ENCODE data around the gene EFNA2.
"Not testable (repeated sequence)": the region's sequence is repeated elsewhere in the genome, so short reads cannot be mapped to it uniquely, and the experiment has no call there.

The EFNA2 gene

DNA sequence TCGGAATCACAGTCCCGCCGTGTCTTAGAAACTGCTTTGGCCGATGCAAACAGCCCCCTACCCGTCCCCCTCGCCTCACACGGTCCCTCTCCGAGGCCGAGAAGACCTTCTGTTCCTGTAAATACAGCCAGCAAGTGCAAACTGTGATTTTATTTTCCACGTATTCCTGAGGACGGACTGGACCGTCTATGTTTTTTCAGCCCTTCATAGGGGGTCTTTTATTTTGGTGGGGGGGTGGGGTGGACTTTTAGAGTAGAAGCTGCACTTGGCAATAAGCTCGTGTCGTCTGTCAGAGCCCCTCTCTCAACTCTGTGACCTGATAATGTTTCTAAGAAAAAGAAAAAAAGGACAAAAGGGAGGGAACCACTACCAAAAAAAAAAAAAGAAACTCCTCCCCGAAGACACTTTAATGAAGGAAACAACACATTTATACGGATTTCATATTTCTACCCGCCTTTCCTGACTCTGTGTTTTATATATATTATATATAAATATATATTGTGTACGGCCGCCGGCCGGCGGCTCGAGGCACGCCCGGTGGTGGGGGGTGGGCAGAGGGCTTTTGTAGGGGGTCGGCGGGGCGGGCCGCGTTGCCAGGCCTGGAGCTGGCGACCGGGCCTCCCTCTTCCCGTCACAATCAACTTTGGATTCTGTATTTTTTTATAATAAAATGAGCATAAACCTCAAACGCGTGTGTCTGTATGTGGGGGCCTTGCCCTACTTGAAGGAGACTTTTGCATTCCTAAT is 15.2 kb downstream of the EFNA2 start:
- no peak for DNase-seq

DNA sequence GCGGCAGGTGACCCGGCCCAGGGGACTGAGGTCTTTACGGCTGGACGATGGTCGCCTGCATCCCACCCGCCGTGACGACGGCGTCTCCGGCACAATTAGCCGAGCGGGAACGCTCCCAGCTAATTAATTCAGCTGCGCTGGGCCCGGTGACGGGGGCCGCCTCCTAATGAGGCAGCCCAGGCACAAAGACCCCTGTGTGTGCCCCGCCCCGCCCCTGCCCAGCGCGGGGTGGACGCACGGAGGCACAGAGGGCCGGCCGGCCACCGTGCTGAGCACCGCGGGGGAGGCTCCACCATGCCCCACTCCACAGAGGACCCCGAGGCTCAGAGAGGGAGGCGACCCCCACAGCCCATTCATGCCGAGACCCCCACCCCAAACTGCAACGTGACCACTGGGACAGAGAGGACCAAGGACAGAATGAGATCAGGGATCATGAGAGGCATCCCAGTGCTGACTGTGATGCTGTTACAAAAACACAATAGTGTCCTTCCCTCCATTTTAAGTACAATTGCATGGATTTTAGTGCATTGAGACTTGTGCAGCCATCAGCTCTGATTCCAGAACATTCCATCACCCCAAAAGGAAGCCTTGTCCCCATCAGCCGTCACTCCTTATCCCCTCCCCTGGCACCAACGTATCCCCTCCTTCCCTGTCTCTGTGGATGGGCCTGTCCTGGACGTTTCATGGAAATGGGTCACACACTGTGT is 17.0 kb downstream of the EFNA2 start:
- DNase-seq: no peak

DNA sequence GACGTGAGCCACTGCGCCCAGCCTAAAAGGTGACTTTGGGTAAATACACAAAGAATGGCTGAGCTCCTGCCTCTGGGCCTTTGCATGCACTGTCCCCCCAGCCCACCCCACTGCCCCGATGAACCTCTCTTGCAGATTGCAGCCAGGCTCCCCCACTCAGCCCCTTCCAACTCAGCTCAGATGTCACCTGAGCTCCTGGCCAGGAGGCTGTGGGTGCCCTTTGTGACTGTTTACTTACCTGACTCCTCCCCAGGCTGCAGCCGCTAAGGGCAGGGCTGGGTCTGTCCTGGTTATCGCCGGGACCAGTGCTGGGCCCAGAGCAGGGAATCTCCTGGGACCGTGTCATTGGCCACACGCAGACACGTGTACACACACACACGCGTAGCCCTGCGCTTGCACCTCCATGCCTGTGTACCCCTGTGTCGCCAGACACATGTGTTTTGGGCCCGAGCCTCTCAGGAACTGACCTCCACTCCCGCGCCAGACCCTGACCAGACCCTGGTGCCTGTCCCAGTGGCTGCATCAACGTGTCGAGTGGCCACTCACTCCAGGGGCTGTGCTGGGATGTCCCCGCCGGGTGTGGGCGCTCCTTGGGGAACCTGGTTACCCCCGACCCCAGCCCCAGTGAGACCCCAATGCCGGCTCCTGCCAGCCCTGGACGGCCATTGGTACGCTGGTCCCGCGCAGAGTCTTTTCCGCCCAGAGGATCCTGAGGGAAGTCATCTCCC is 18.7 kb downstream of the EFNA2 start:
- DNase-seq: no peak

DNA sequence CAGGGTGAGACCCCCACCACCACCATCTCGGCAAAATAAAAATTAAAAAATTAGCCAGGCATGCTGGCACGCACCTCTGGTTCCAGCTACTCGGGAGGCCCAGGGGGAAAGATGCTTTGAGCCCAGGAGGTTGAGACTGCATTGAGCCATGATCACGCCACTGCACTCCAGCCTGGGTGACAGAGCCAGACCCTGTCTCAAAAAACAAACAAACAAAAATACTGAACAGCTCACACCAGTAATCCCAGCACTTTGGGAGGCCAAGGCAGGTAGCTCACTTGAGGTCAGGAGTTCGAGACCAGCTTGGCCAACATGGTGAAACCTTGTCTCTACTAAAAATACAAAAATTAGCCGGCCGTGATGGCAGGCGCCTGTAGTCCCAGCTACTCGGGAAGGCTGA is 19.7 kb downstream of the EFNA2 start:
- not testable (repeated sequence) for DNase-seq

DNA sequence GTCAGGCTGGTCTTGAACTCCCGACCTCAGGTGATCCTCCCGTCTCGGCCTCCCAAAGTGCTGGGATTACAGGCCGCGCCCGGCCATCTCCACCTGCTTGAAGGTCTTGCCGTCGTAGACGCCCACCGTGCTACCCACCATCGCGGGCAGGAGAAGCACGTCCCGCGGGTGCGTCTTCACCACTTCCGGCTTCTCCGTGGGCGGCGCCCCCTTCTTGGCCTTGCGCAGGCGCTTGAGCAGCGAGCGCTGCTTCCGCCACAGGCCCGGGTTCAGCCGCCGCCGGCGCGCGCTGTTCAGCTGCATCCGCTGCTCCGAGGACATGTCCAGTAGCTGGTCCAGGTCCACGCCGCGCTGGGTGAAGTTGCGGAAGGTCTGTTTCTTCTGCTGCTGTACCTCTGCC is 21.6 kb downstream of the EFNA2 start:
- DNase-seq: no peak

DNA sequence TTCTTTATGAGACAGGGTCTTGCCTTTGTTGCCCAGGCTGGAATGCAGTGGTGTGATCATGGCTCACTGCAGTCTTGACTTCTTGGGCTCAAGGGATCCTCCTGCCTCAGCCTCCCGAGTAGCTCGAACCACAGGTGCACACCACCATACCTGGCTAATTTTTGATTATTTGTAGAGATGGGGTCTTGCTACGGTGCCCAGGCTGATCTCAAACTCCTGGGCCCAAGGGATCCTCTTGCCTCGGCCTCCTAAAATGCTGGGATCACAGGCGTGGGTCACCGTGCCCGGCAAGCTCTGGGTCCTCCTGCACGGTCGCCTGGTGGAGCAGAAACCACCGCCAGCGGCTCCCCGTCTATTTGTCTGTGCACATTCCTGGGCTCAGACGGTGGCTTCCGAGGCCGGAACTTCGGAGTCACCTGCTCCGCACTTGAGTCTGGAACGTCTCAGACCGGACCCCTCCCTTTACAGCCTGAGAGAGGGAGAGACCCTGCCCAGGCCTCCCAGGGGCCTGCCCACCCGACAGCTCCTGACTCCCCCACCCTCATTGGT is 22.2 kb downstream of the EFNA2 start:
- DNase-seq: no peak

DNA sequence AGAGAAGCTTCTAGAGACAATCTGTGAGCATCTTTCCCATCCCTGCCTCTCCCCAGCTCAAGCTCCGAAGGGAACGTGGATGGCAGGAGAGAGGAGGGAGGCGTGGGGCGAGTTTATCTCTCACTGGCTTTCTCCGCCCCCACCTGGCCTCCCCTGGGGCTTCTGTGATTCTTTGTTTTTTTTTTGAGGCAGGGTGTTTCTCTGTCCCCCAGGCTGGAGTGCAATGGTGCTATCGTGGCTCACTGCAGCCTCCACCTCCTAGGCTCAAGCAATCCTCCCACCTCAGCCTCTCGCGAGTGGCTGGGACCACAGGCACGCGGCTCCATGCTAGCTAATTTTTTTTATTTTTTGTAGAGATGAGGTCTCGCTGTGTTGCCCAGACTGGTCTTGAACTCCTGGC is 23.0 kb downstream of the EFNA2 start:
- no peak for DNase-seq

DNA sequence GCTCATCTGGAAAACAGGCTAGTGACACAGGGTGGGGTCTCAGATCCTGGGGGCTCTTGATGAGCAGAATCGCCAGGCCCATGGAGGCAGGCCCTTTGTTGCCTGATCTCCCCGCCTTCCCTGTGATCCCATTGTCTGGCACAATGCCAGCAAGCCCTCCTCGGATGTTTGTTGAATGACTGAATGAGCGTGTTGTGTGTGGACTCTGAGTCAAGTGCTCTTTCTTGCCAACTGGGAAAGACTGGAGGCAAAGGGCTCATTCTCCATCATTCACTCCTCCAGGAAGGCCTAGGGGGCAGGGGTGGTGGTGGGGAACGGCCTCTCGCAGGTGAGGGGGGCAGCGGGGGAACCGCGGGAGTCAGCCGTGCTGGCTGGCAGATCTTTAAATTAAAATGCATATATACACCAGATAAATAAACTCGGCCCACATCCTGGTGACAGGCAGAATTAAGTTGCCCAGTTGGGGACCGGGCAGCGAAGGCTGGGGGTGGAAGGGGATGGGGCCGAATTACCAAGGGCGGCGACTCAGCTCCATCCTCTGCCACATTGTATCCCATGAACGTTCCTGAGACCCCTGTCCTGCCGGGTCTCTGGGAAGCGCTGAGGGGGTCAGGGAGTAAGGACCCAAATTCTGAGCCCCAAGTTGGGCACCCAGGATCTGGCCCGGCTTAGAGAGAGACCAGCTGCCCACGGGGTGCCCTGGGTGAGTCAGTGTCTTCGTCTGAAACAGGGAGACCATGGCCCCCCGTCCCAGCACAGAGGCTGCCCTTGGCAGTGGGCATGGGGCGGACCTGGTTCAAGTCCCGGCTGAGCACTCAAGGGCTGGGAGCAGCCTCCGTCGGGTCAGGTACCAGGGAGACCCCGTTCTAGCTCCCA is 24.5 kb downstream of the EFNA2 start:
- DNase-seq: no peak

DNA sequence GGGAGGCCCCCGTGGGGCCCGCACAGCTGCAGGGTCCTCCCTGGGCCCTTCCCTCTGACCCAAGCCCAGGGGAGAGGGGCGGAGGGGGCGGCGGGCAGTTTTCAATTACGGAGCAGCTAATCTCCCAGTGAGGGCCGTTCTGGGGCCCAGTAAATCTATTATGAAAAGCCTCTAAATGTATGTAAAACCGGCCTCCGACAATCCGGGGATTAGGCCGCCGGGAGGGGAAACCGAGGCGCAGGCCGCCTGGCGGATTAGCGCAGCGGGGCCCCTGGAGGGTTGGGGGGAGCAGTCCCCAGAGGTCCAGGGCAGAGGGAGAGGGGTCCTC is 25.1 kb downstream of the EFNA2 start:
- DNase-seq: no peak

DNA sequence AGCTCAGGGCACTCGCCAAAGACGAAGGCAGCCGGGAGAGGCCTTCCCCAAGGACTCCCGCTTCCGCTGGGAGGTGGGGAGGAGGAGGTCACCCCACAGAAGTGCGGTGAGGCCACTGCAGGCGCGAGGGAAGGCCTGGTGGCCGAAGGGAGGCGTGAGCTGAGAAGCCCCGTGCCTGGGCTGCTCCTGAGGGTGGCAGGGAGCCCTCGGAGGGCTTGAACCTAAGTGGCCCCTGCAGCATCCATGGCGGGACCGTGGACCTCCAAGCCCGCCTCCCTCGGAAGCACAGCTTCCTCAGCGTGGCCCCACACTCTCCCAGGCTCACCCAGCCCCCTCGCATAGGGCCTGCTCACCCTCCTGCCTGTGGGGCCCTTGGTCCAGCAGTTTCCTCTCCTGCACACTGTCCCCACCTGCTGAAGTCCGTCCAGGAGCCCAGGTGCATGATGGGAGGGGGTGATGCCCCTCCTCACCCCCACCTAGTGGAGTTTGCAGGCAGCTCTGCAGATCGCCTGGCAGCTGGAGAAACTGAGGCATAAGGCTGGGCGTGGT is 25.9 kb downstream of the EFNA2 start:
- no peak for DNase-seq

DNA sequence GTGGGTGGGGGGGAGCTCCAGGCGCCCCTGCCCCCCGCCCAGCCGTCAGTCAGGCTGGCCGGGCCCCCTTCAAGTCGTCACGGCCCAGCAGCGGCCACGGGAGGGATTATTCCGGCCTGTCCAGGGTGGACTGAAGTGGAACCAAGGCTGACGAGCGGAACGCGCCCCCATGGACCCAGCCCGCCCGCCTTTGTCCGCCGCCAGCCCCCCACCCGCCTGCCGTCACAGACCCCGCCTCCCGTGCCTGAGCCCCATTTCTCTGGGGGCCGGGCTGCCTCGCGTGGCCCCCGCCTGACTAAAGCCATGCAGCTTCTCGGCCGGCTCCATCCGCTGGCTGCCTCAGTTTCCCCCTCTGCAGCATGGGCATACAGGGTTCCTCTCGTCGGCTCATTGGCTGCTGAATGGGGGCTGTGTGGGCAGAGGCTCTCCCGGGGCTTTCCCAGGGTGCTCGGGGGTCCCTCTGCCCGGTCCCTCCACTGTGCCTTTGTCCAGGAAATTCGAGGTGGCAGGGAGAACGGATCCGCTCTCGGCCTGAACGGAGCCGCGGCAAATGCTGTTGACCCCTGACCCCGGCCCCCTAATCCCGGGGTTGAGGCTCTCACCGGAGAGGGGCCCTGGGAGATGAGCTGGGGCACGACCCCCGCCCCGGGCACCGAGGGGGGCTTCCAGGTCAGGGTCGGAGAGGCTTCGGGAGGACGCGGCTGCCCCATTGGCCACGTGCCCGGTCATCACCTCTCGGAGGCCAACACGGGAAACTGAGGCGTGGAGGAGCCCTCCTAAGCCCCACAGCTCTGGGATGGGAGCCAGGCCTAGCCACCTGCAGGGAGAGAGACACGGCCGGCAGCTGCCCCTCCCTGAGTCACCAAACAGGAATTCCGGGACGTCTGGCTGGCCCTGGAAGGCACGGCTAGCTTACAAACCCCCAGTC is 27.4 kb downstream of the EFNA2 start:
- DNase-seq: no peak

DNA sequence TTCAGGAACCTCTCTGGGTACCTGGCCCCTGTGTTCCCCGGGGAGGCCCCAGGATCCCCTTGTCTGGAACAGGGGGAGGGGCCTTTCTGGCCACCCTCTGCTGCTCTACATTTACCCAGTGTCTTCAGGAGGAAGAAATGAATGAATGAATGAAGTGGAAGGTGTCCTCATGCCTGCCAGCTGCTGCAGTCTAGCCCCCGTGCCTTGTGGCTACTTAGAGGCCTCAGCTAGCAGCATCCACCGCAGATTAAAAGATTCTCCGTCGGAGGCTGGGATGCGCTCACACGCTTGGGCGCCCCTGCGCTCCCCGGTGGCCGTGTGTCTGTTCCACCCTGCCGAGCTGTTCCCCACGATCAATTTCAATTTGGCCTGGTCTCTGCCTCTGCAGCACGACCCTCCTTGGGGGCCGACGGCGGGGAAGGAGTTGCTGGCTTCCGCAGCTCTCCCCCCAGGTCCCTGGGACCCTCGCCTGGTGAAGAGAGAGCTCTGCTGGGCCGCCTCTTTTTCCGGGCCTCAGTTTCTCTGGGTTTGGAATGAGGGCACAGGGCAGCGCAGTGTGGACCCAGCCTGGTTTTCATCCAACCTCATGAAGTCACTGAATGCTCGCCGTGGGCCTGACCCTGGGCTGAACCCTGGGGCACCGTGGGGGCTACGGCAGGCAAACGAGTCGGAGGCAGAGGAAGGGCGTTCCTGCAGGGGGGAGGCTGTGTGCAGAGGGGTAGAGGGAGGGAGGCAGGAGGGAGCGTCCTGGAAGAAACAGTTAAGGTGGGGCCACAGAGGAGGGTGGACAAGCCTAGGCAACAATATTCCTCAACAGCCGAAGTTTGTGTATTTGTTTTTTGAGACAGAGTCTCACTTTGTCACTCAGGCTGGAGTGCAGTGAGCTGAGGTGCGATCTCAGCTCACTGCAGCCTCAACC is 28.3 kb downstream of the EFNA2 start:
- DNase-seq: no peak

DNA sequence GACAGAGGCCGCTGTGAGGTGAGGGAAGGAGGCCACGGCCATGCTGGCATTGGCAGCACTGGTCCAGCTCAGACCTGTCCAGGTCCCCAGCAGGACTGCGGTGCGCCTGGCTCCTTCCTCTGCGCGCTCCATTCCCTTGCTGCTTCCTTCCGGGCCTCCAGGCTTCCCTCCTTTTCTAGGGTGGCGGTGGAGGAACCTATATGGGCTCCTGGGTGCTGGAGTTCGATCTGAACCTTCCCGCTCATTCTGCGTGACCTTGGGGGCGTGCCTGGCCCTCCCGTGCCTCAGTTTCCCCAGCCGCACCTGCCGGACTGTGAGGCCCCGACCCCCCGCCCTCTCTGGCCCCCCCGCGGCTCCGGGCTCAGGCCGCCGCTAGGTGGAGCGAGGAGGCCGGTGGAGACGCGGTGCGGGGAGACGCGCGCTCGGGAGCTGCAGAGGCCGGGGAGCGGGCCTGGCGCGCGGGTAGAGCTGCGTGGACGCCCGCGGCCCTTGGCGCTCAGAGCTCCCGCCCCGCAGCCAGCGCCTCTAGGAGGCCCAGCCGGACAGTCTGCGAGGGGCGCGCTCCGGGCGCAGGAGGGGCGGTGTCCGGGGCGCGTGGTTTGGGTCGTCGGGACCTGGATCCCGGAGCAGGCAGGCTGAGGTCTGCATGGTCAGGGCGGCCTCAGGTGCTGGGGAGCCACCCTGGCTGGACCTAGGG is 29.9 kb downstream of the EFNA2 start:
- DNase-seq: no peak

DNA sequence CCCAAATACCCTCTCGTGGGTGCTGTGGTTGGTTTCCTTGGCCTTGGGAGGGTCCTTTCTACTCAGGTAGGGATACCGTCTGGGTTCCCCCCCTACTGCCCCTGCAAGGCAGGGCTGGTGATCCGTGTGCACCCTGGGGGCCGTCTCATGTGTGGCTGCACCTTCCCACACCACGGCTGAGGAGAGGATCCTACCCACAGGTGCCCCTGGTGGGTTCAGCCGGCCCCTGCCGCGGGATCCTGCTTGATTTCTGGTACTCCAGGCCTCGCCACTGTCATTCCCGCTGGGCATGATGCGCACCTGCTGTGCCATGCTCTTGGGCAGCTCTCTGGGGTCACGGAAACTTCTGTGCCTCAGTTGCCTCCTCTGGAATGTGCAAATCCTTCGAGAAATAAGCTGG is 30.8 kb downstream of the EFNA2 start:
- no peak for DNase-seq

DNA sequence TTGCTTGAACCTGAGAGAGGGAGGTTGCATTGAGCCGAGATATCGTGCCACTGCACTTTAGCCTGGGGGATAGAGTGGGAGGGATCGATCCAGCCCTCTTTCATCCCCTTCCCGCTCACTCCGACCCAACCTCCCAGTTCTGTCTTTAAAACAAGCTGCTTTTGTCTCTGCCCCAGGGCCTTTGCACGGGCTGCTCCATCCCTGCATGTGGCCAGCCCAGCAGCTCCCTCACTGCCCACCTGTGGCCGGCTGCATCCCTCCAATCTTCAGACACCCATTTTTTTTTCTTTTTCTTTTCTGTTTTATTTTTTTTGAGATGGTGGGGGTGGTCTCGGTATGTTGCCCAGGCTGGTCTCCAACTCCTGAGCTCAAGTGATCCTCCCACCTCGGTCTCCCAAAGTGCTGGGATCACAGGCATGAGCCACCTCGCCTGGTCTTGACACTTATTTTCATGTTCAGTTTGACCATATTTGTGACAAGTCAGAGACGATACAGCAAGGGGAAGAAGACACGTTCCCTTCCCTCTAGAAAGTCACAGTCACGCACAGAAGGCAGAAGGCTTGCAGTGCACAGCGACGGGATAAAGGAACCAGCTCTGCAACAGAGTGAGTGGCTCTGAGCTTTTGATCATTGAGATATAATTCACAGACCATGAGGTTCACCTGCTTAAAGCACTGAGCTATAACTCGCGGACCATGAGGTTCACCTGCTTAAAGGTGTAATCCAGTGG is 31.8 kb downstream of the EFNA2 start:
- no peak for DNase-seq

DNA sequence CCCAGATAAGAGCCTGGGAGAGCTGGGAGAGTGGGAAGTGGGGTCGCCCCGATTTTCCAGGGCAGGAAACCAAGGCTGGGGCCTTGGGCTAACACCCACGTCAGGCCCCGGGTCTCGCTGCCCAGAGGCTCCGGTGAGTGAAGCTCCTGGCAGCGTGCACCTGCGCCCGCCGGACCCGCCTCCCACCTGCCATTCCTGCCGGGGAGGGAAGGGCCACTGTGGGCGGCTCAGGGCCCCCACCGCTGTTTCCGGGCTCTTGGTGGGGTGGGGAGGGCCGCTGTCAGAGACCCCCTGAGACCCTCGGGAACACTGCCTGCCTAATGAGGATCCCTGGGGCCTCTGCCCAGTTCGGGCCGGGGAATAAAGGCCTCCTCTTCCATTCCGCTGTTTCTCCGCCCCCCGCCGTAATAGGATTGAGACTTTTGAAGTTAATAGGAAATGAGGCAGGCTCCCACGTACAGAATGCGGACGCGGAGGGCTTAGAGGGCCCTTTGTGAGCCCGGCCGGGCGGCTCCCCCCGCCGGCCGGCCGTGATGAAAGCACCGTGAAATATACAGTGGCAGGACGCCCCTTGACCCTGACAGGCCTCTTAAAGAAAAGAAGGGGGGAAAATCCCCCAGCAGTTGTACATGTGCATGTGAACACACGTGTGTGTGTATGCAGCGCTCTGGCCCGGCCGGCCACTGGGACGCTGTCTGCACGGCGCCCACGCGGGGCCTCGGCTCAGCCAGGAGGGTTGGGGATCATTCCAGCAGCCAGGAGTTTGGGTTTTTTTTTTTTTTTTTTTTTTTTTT is 33.2 kb downstream of the EFNA2 start:
- no peak for DNase-seq

DNA sequence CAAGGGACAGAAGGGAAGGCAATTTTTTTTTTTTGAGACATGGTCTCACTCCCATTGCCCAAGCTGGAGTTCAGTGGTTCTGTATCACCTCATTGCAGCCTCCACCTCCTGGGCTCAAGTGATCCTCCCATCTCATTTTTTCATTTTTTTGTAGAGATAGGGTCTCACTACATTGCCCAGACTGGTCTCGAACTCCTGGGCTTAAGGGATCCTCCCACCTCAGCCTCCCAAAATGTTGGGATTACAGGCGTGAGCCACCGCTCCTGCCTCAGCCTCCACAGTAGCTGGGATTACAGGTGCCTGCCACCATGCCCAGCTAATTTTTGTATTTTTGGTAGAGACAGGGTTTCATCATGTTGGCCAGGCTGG is 34.6 kb downstream of the EFNA2 start:
- DNase-seq: not testable (repeated sequence)

DNA sequence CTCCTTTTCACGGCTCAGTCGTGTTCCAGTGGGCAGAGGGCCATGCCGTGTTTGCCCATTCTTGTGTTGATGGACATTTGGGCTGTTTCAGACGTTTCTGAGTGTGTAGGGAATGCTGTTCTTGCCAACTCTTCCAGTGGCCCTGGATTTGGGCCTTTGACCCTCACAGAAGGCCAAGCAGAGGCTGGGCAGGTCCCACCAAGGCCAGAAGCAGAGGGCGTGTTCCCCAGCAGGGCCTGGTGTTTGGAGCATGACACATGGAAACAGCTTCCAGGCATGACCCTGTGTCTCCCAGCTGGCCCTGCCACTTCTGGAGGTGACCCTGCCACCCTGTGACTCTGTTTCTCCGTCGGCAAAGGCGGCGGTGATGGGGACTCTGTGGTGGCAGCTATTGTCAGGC is 35.9 kb downstream of the EFNA2 start:
- DNase-seq: no peak
